K562 (cell line): Measurements from ENCODE around the gene ARHGAP35. TPM values are rescaled to one million over a fixed set of nuclear protein-coding genes. Genes with fewer than 3 reads are reported as not detected.

Source experiments
- DPF2 ChIP-seq: fragments of 450-650 bp; IDR thresholded peaks from 2 replicates; pipeline ENCODE4 v1.6.1; 2016
- ELF4 ChIP-seq: fragments of 450-650 bp; formaldehyde crosslinking; IDR thresholded peaks from 2 replicates; pipeline ENCODE4 v1.4.0; 2022; ENCODE audit warnings: missing genetic modification characterization
- EZH2 ChIP-seq: IDR thresholded peaks from 2 replicates; pipeline ENCODE4 v1.6.1; 2012; ENCODE audit warnings: low read depth, mild to moderate bottlenecking, inconsistent platforms, low read length, borderline replicate concordance
- GTF2A2 ChIP-seq: IDR thresholded peaks from 2 replicates; pipeline ENCODE4 v1.6.1; 2016; ENCODE audit warnings: mild to moderate bottlenecking, missing genetic modification characterization, missing compliant biosample characterization
- HMG20B ChIP-seq: fragments of 250-450 bp; sonication (Bioruptor Pico); IDR thresholded peaks from 2 replicates; pipeline ENCODE4 v1.5.0; 2021; ENCODE audit warnings: mild to moderate bottlenecking
- KAT7 ChIP-seq: sonication (generic); formaldehyde crosslinking; IDR thresholded peaks from 2 replicates; pipeline ENCODE4 v1.8.0; 2022; ENCODE audit warnings: missing genetic modification reagents, mild to moderate bottlenecking, borderline replicate concordance
- NCOA6 ChIP-seq: fragments of 450-650 bp; IDR thresholded peaks from 2 replicates; pipeline ENCODE4 v1.6.1; 2017; ENCODE audit warnings: mild to moderate bottlenecking
- RBM25 ChIP-seq: fragments of 200-400 bp; formaldehyde crosslinking; IDR thresholded peaks from 2 replicates; pipeline ENCODE4 v1.6.1; 2018; ENCODE audit warnings: low read length, low read depth, moderate library complexity; ENCODE audit not compliant: severe bottlenecking
- RFX7 ChIP-seq: fragments of 250-450 bp; sonication (Bioruptor Pico); IDR thresholded peaks from 2 replicates; pipeline ENCODE4 v1.5.1; 2021; ENCODE audit warnings: mild to moderate bottlenecking
- SMARCB1 ChIP-seq: IDR thresholded peaks from 2 replicates; pipeline ENCODE4 v1.6.1; 2011; ENCODE audit warnings: improper control_type of control experiment, low read depth; ENCODE audit not compliant: insufficient read length
- SRSF7 ChIP-seq: fragments of 200-400 bp; formaldehyde crosslinking; optimal IDR thresholded peaks from 2 replicates; pipeline ENCODE3; 2017; ENCODE audit warnings: mild to moderate bottlenecking, low read depth, low read length
- TAF9B ChIP-seq: fragments of 450-650 bp; IDR thresholded peaks from 2 replicates; pipeline ENCODE4 v1.6.1; 2018; ENCODE audit warnings: mild to moderate bottlenecking; ENCODE audit not compliant: partially characterized antibody
- XRCC3 ChIP-seq: fragments of 450-650 bp; IDR thresholded peaks from 2 replicates; pipeline ENCODE4 v1.6.1; 2017; ENCODE audit warnings: mild to moderate bottlenecking, moderate library complexity
- ZFP1 ChIP-seq: fragments of 450-650 bp; formaldehyde crosslinking; IDR thresholded peaks from 2 replicates; pipeline ENCODE4 v1.4.0; 2020; ENCODE audit warnings: mild to moderate bottlenecking, mixed read lengths
- polyA plus RNA-seq, 8 experiments: library from polyadenylated mRNA; depleted of rRNA in 4 of 8; stranded (reverse) in 5 of 8; unstranded in 3 of 8; fragments of >200 nt; fragmentation: Nextera tagmentation in 2 of 8; fragmentation: Illumina TruSeq in 1 of 8; extraction: Ambion mirVana in 2 of 8; extraction: Trizol in 1 of 8; gene quantifications; 2 replicates each; pipeline versions ENCODE4 v1.2.1 to v1.2.3, GENCODE V29; 2011 to 2014; ENCODE audit warnings: inconsistent platforms in 1 of 8, missing spikeins in 1 of 8
- total RNA-seq, 7 experiments: library from RNA; depleted of rRNA in 6 of 7; stranded (reverse); fragments of >200 nt in 6 of 7; fragmentation: Illumina TruSeq in 2 of 7; extraction: Trizol in 2 of 7; gene quantifications; 2 replicates each; pipeline versions ENCODE4 v1.2.1 to v1.2.3, GENCODE V29; 2011 to 2021; ENCODE audit warnings: low replicate concordance in 1 of 7
- TF ChIP-seq, protein P1 (sequence below): fragments of 250-450 bp; sonication (Bioruptor Pico); IDR thresholded peaks from 2 replicates; pipeline ENCODE4 v1.4.0; 2020; ENCODE audit warnings: mild to moderate bottlenecking
- TF ChIP-seq, protein P2 (sequence below): fragments of 250-450 bp; sonication (Bioruptor Pico); IDR thresholded peaks from 2 replicates; pipeline ENCODE4 v1.8.0; 2021; ENCODE audit warnings: mild to moderate bottlenecking, moderate library complexity
- TF ChIP-seq, protein P3 (sequence below): fragments of 450-650 bp; formaldehyde crosslinking; IDR thresholded peaks from 2 replicates; pipeline ENCODE4 v1.4.0; 2020; ENCODE audit warnings: mild to moderate bottlenecking, mixed read lengths
- TF ChIP-seq, protein P4 (sequence below): sonication (generic); formaldehyde crosslinking; IDR thresholded peaks from 2 replicates; pipeline ENCODE4 v1.8.0; 2022; ENCODE audit warnings: missing genetic modification reagents, mild to moderate bottlenecking, borderline replicate concordance

ARHGAP35 gene
- total and polyA plus RNA-seq, 9 of the 15 experiments (the other 6 are each of a cell fraction or from before 2014, with no cell fraction given), result 0.27 to 26.4 (median 10.2) TPM

DNA sequence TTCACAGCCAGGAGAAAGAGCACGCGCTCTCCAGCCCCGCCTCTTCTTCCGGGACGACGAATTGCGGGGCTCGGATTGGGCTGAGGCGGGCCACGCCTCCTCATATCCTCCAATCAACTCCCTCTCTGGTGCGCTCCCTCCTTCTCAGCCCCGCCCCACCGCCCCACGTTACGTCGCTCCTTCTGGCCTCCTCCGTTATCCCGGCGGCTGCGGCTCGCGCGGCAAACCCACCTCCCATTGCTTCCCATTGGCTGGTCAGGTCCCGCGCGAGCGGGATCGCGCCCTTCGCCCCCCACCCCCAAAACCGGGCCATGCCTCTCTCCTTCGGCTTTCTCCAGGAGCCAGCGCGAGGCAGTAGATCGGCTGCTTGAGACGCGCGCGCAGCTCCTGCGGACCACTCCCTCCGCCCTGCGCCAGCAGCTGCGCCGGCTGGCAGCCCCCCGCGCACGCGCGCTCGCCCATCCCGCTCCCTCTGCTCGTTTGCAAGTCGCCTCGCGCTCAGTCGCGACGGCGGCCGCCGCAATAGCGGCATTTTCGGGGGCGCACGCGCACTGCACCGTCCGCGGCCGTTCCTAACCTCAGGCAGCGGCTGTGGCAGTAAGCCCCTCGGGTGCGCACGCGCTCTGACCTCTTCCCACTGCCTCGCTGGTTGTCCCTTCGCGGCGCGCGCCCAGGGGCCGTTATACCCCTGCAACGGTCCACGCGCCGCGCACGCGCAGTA, 512 bp upstream of the ARHGAP35 start (continued):
- TF ChIP-seq, protein P1, sequence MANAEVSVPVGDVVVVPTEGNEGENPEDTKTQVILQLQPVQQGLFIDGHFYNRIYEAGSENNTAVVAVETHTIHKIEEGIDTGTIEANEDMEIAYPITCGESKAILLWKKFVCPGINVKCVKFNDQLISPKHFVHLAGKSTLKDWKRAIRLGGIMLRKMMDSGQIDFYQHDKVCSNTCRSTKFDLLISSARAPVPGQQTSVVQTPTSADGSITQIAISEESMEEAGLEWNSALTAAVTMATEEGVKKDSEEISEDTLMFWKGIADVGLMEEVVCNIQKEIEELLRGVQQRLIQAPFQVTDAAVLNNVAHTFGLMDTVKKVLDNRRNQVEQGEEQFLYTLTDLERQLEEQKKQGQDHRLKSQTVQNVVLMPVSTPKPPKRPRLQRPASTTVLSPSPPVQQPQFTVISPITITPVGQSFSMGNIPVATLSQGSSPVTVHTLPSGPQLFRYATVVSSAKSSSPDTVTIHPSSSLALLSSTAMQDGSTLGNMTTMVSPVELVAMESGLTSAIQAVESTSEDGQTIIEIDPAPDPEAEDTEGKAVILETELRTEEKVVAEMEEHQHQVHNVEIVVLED (CRISPR knock-in tag), result peak; percentile 79
- TF ChIP-seq XRCC3, result no peak
- no peak; the same call in 1 of the 2 replicates for TF ChIP-seq DPF2
- no peak for TF ChIP-seq HMG20B (CRISPR knock-in tag)
- TF ChIP-seq RBM25, result peak; percentile 91
- TF ChIP-seq ELF4 (CRISPR knock-in tag), result no peak
- no peak for TF ChIP-seq GTF2A2
- no peak for TF ChIP-seq RFX7 (CRISPR knock-in tag)
- no peak for TF ChIP-seq ZFP1 (CRISPR knock-in tag)
- TF ChIP-seq KAT7, result no peak
- TF ChIP-seq TAF9B, result no peak
- TF ChIP-seq EZH2, result no peak
- TF ChIP-seq NCOA6, result no peak
- TF ChIP-seq, protein P2, sequence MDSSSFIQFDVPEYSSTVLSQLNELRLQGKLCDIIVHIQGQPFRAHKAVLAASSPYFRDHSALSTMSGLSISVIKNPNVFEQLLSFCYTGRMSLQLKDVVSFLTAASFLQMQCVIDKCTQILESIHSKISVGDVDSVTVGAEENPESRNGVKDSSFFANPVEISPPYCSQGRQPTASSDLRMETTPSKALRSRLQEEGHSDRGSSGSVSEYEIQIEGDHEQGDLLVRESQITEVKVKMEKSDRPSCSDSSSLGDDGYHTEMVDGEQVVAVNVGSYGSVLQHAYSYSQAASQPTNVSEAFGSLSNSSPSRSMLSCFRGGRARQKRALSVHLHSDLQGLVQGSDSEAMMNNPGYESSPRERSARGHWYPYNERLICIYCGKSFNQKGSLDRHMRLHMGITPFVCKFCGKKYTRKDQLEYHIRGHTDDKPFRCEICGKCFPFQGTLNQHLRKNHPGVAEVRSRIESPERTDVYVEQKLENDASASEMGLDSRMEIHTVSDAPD, result no peak
- TF ChIP-seq, protein P3, sequence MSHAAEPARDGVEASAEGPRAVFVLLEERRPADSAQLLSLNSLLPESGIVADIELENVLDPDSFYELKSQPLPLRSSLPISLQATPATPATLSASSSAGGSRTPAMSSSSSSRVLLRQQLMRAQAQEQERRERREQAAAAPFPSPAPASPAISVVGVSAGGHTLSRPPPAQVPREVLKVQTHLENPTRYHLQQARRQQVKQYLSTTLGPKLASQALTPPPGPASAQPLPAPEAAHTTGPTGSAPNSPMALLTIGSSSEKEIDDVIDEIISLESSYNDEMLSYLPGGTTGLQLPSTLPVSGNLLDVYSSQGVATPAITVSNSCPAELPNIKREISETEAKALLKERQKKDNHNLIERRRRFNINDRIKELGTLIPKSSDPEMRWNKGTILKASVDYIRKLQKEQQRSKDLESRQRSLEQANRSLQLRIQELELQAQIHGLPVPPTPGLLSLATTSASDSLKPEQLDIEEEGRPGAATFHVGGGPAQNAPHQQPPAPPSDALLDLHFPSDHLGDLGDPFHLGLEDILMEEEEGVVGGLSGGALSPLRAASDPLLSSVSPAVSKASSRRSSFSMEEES, result no peak
- no peak for TF ChIP-seq SMARCB1
- TF ChIP-seq, protein P4, sequence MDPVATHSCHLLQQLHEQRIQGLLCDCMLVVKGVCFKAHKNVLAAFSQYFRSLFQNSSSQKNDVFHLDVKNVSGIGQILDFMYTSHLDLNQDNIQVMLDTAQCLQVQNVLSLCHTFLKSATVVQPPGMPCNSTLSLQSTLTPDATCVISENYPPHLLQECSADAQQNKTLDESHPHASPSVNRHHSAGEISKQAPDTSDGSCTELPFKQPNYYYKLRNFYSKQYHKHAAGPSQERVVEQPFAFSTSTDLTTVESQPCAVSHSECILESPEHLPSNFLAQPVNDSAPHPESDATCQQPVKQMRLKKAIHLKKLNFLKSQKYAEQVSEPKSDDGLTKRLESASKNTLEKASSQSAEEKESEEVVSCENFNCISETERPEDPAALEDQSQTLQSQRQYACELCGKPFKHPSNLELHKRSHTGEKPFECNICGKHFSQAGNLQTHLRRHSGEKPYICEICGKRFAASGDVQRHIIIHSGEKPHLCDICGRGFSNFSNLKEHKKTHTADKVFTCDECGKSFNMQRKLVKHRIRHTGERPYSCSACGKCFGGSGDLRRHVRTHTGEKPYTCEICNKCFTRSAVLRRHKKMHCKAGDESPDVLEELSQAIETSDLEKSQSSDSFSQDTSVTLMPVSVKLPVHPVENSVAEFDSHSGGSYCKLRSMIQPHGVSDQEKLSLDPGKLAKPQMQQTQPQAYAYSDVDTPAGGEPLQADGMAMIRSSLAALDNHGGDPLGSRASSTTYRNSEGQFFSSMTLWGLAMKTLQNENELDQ (CRISPR knock-in tag), result peak; percentile 44; the same call in 1 of the 2 replicates
- no peak for TF ChIP-seq SRSF7
